NCI-H2196 treated with DMSO at 0.1 percent for 48 hours (cell line): ENCODE data around the gene TNNI2.

Experiments
- DNase-seq: peaks from one replicate; lab custom pipeline; 2025; ENCODE audit not compliant: unreplicated experiment; lab: John Stamatoyannopoulos, UW

TNNI2 gene

GRCh38 chr11:1844221-1845094 is 5.7 kb downstream of the TNNI2 start:
- no peak for DNase-seq

GRCh38 chr11:1845095-1845429 is 6.3 kb downstream of the TNNI2 start:
- no peak for DNase-seq

- DNase-seq, result no peak
These were observed 7.0 kb downstream of the TNNI2 start for GRCh38 chr11:1845561-1846452.

GRCh38 chr11:1846453-1846932 is 7.7 kb downstream of the TNNI2 start:
- no peak for DNase-seq

GRCh38 chr11:1847006-1847735 is 8.4 kb downstream of the TNNI2 start:
- DNase-seq, result no peak

- DNase-seq, result no peak
These were observed 9.3 kb downstream of the TNNI2 start for GRCh38 chr11:1847926-1848639.

GRCh38 chr11:1848640-1849430 is 10.1 kb downstream of the TNNI2 start:
- DNase-seq, result no peak

- DNase-seq, result no peak
These were observed 12.8 kb downstream of the TNNI2 start for GRCh38 chr11:1851468-1852180.

GRCh38 chr11:1852271-1852876 is 13.6 kb downstream of the TNNI2 start:
- DNase-seq, result no peak

GRCh38 chr11:1852877-1853276 is 14.1 kb downstream of the TNNI2 start, which contains the start of gene LSP1:
TSS of gene LSP1 (plus strand) at chr11:1853084. CDS start at chr11:1853145, 61 bp downstream.
- DNase-seq, result no peak

- DNase-seq, result no peak
These were observed 14.8 kb downstream of the TNNI2 start for GRCh38 chr11:1853376-1854131.

GRCh38 chr11:1854132-1854948 is 15.6 kb downstream of the TNNI2 start:
- no peak for DNase-seq

GRCh38 chr11:1854949-1855885 is 16.4 kb downstream of the TNNI2 start:
- no peak for DNase-seq

GRCh38 chr11:1855886-1856265 is 17.1 kb downstream of the TNNI2 start:
- no peak for DNase-seq

- no peak for DNase-seq
These were observed 17.7 kb downstream of the TNNI2 start for GRCh38 chr11:1856306-1857005.
